ENCODE measurements around the gene SPOCD1. TPM values are rescaled to one million over a fixed set of nuclear protein-coding genes. Genes with fewer than 3 reads are reported as not detected.

SPOCD1 gene
- polyA plus RNA-seq, 1 of the 3 experiments (the other 2 are of a cell fraction), result 10.7 TPM

DNA sequence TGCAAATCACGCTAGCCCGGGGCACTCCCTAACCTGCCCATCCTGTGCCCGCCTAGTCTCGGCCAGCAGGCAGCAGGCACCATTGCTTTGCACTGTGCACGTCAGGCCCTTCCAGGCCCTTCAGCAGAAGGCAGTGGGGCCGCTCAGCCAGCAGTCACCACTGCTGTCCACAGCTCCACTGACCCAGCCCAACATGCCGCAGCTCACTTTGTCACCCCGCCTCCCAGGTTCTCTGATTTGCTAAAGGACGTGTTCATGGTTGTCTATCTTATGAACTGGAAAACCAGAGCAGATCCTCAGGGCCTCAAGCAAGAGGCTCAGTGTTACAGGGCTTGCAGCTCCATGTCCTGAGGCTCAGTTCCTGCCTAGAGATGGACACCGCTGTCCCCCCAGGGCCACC, 14.2 kb upstream of the SPOCD1 start (continued):
- TF ChIP-seq USF2 (IDR thresholded peaks at IDR 0.05; ENCODE audit: borderline replicate concordance, low read depth, low read length) (no peak), REST (IDR thresholded peaks at IDR 0.05; ENCODE audit: low read depth, low read length) (no peak), EZH2phosphoT487 (IDR thresholded peaks at IDR 0.05; ENCODE audit: borderline replicate concordance, low read depth) (no peak), FOXJ3 (CRISPR knock-in tag; IDR thresholded peaks at IDR 0.05) (no peak), FOSL2 (IDR thresholded peaks at IDR 0.05; ENCODE audit: borderline replicate concordance, low read depth) (no peak), RXRA (IDR thresholded peaks at IDR 0.05; ENCODE audit: borderline replicate concordance, low read depth) (no peak), JUND (IDR thresholded peaks at IDR 0.05) (no peak), MEF2A (IDR thresholded peaks at IDR 0.05; ENCODE audit: borderline replicate concordance, low read depth) (no peak), ZBTB33 (IDR thresholded peaks at IDR 0.05; ENCODE audit: borderline replicate concordance, low read depth) (no peak)
- TF ChIP-seq, protein P1, sequence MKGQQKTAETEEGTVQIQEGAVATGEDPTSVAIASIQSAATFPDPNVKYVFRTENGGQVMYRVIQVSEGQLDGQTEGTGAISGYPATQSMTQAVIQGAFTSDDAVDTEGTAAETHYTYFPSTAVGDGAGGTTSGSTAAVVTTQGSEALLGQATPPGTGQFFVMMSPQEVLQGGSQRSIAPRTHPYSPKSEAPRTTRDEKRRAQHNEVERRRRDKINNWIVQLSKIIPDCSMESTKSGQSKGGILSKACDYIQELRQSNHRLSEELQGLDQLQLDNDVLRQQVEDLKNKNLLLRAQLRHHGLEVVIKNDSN (IDR thresholded peaks at IDR 0.05; ENCODE audit: borderline replicate concordance, low read depth), result no peak

- Histone ChIP-seq H3K9me3 (no peaks in the 10 kb centered on the region), H3K4me3 (ENCODE audit: low read depth in 2 of 2, low read length in 1 of 2) (no peak overlapping the region), H3K79me2 (ENCODE audit: insufficient read depth) (no peaks in the 10 kb centered on the region), H3K27me3 (ENCODE audit: insufficient read depth) (no peaks in the 10 kb centered on the region), H3K4me2 (no peak overlapping the region), H3K9ac (no peak overlapping the region), H3F3A (replicated peaks; ENCODE audit: insufficient read depth) (no peaks in the 10 kb centered on the region), H3K27ac (ENCODE audit: low read depth in 2 of 2, low read length in 1 of 2) (no peak overlapping the region), H3K4me1 (ENCODE audit: control insufficient read depth in 1 of 2, insufficient read depth in 2 of 2, low read depth in 1 of 2, low read length in 1 of 2) (peaks cover 0 to 13% of the 10 kb centered on the region in 2 experiments; a peak in 1 of 4 replicates), H3K9me2 (no peaks in the 10 kb centered on the region), H4K20me1 (ENCODE audit: insufficient read depth) (no peaks in the 10 kb centered on the region), H2AFZ (ENCODE audit: low read depth) (no peak overlapping the region), H3K36me3 (replicated peaks in 1 of 2; ENCODE audit: control insufficient read depth in 1 of 2, insufficient read depth in 2 of 2, low read length in 1 of 2) (no peaks in the 10 kb centered on the region)
- ChIA-PET POLR2A (no interaction called here), CTCF (interaction anchor here (1.0 to 1.4 kb wide), 3 partner anchors 10 to 135 kb away, joined by 3 read pairs; no protein-coding TSS in a partner anchor)
- 89% methylated on average over 15 of the region's 15 CpGs for WGBS (ENCODE audit: low lambda C conversion rate)
- no peak for DNase-seq
- TF ChIP-seq GATA2 (CRISPR knock-in tag; IDR thresholded peaks at IDR 0.05) (no peak), SMC3 (IDR thresholded peaks at IDR 0.05; ENCODE audit: low read depth, low read length) (no peak), CHD2 (IDR thresholded peaks at IDR 0.05; ENCODE audit: low read length, partially characterized antibody) (no peak), POLR2AphosphoS5 (IDR thresholded peaks at IDR 0.05; ENCODE audit: low read depth, low read length) (no peak), GABPA (IDR thresholded peaks at IDR 0.05; ENCODE audit: low read depth) (no peak), RAD21 (IDR thresholded peaks at IDR 0.05; ENCODE audit: low read length) (no peak), TCF12 (IDR thresholded peaks at IDR 0.05) (no peak), RXRA (IDR thresholded peaks at IDR 0.05; ENCODE audit: borderline replicate concordance, low read depth) (no peak), EP300 (IDR thresholded peaks at IDR 0.05; ENCODE audit: borderline replicate concordance in 1 of 2, low read depth in 1 of 2, low read length in 1 of 2) (no peak), JUND (IDR thresholded peaks at IDR 0.05) (no peak), NRF1 (IDR thresholded peaks at IDR 0.05; ENCODE audit: low read depth, low read length) (no peak)
- TF ChIP-seq, protein P2, sequence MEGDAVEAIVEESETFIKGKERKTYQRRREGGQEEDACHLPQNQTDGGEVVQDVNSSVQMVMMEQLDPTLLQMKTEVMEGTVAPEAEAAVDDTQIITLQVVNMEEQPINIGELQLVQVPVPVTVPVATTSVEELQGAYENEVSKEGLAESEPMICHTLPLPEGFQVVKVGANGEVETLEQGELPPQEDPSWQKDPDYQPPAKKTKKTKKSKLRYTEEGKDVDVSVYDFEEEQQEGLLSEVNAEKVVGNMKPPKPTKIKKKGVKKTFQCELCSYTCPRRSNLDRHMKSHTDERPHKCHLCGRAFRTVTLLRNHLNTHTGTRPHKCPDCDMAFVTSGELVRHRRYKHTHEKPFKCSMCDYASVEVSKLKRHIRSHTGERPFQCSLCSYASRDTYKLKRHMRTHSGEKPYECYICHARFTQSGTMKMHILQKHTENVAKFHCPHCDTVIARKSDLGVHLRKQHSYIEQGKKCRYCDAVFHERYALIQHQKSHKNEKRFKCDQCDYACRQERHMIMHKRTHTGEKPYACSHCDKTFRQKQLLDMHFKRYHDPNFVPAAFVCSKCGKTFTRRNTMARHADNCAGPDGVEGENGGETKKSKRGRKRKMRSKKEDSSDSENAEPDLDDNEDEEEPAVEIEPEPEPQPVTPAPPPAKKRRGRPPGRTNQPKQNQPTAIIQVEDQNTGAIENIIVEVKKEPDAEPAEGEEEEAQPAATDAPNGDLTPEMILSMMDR (IDR thresholded peaks at IDR 0.05), result no peak
- TF ChIP-seq, protein P1 (IDR thresholded peaks at IDR 0.05; ENCODE audit: borderline replicate concordance, low read depth), result no peak
These were observed 13.3 kb upstream of the SPOCD1 start for GRCh38 chr1:31828926-31829690.

All from SK-N-SH (cell line).